ENCODE data around the gene ZFYVE16. TPM values are rescaled to one million over a fixed set of nuclear protein-coding genes. Genes with fewer than 3 reads are reported as not detected.

Gene ZFYVE16
- total and polyA plus RNA-seq, 4 donors, result 6.0 to 26.3 (median 11.6) TPM

DNA sequence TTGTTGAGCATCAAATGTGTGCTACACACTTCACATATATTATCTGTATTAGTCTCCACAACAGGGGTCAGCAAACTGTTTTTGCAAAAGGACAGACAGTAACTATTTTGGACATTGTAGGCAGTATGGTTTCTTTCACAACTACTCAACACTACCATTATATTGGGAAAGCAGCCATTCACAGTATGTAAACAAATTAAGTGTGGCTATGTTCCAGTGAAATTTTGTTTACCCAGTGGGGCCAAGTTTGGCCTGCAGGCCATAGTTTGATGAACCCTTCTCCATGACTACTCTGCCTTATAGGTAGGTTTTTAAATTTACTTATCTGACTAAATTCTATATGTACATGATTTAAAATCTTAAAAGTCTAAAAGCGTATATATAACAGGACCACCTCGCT, 67.1 kb downstream of the ZFYVE16 start:
- Histone ChIP-seq H3K36me3 (ENCODE audit: control insufficient read depth in 4 of 4, insufficient read depth in 3 of 4, low read depth in 1 of 4, low read length in 3 of 4) (peaks cover 5 to 21% (median 10%) of the 10 kb centered on the region in 4 donors), H3K4me1 (ENCODE audit: control insufficient read depth in 4 of 4, insufficient read depth in 4 of 4, low read length in 3 of 4) (peaks cover 0 to 9% (median 5%) of the 10 kb centered on the region in 4 donors), H3K27ac (ENCODE audit: low read depth in 1 of 2, low read length in 2 of 2) (no peak overlapping the region), H3K27me3 (ENCODE audit: control insufficient read depth in 4 of 4, insufficient read depth in 4 of 4, low read length in 3 of 4) (no peaks in the 10 kb centered on the region), H3K4me3 (ENCODE audit: low read depth in 1 of 3, low read length in 3 of 3) (no peak overlapping the region), H3K9ac (ENCODE audit: low read depth in 1 of 2, low read length in 2 of 2) (no peak overlapping the region), H3K9me3 (ENCODE audit: control insufficient read depth in 4 of 4, low read length in 3 of 4) (peaks cover 0 to 4% (median 0%) of the 10 kb centered on the region in 4 donors)
- no peak for DNase-seq (ENCODE audit: low spot score)
- no peak for TF ChIP-seq HNF4G (IDR thresholded peaks at IDR 0.05)
- peak in 1 of 2 donors; percentile 33 for TF ChIP-seq JUND (IDR thresholded peaks at IDR 0.05)
- TF ChIP-seq, protein P1, sequence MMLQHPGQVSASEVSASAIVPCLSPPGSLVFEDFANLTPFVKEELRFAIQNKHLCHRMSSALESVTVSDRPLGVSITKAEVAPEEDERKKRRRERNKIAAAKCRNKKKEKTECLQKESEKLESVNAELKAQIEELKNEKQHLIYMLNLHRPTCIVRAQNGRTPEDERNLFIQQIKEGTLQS (IDR thresholded peaks at IDR 0.05), result no peak
- TF ChIP-seq FOXA2 (IDR thresholded peaks at IDR 0.05), result peak; percentile 83
- TF ChIP-seq, protein P2, sequence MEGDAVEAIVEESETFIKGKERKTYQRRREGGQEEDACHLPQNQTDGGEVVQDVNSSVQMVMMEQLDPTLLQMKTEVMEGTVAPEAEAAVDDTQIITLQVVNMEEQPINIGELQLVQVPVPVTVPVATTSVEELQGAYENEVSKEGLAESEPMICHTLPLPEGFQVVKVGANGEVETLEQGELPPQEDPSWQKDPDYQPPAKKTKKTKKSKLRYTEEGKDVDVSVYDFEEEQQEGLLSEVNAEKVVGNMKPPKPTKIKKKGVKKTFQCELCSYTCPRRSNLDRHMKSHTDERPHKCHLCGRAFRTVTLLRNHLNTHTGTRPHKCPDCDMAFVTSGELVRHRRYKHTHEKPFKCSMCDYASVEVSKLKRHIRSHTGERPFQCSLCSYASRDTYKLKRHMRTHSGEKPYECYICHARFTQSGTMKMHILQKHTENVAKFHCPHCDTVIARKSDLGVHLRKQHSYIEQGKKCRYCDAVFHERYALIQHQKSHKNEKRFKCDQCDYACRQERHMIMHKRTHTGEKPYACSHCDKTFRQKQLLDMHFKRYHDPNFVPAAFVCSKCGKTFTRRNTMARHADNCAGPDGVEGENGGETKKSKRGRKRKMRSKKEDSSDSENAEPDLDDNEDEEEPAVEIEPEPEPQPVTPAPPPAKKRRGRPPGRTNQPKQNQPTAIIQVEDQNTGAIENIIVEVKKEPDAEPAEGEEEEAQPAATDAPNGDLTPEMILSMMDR (IDR thresholded peaks at IDR 0.05; ENCODE audit: low read depth, low read length, missing input control), result no peak
- TF ChIP-seq, protein P3, sequence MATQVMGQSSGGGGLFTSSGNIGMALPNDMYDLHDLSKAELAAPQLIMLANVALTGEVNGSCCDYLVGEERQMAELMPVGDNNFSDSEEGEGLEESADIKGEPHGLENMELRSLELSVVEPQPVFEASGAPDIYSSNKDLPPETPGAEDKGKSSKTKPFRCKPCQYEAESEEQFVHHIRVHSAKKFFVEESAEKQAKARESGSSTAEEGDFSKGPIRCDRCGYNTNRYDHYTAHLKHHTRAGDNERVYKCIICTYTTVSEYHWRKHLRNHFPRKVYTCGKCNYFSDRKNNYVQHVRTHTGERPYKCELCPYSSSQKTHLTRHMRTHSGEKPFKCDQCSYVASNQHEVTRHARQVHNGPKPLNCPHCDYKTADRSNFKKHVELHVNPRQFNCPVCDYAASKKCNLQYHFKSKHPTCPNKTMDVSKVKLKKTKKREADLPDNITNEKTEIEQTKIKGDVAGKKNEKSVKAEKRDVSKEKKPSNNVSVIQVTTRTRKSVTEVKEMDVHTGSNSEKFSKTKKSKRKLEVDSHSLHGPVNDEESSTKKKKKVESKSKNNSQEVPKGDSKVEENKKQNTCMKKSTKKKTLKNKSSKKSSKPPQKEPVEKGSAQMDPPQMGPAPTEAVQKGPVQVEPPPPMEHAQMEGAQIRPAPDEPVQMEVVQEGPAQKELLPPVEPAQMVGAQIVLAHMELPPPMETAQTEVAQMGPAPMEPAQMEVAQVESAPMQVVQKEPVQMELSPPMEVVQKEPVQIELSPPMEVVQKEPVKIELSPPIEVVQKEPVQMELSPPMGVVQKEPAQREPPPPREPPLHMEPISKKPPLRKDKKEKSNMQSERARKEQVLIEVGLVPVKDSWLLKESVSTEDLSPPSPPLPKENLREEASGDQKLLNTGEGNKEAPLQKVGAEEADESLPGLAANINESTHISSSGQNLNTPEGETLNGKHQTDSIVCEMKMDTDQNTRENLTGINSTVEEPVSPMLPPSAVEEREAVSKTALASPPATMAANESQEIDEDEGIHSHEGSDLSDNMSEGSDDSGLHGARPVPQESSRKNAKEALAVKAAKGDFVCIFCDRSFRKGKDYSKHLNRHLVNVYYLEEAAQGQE (IDR thresholded peaks at IDR 0.05), result peak; percentile 25
- peak; percentile 73 for TF ChIP-seq YY1 (IDR thresholded peaks at IDR 0.05)
- no peak for TF ChIP-seq GABPA (IDR thresholded peaks at IDR 0.05 in 1 of 2, conservative IDR thresholded peaks at IDR 0.05 in 1 of 2)
- TF ChIP-seq EGR1 (IDR thresholded peaks at IDR 0.05; ENCODE audit: low read depth in 2 of 2), result no peak
- peak; percentile 79 to 80 for TF ChIP-seq HNF4A (conservative IDR thresholded peaks at IDR 0.05)
- TF ChIP-seq SP1 (IDR thresholded peaks at IDR 0.05), result peak; percentile 45
- TF ChIP-seq TAF1 (conservative IDR thresholded peaks at IDR 0.05), result no peak
- no peak for TF ChIP-seq NR2F2 (IDR thresholded peaks at IDR 0.05)
- TF ChIP-seq RXRA (IDR thresholded peaks at IDR 0.05), result peak; percentile 70 to 71
- TF ChIP-seq, protein P4, sequence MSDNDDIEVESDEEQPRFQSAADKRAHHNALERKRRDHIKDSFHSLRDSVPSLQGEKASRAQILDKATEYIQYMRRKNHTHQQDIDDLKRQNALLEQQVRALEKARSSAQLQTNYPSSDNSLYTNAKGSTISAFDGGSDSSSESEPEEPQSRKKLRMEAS (IDR thresholded peaks at IDR 0.05), result no peak
- peak; percentile 65 for TF ChIP-seq FOXA1 (IDR thresholded peaks at IDR 0.05)
- TF ChIP-seq, protein P5, sequence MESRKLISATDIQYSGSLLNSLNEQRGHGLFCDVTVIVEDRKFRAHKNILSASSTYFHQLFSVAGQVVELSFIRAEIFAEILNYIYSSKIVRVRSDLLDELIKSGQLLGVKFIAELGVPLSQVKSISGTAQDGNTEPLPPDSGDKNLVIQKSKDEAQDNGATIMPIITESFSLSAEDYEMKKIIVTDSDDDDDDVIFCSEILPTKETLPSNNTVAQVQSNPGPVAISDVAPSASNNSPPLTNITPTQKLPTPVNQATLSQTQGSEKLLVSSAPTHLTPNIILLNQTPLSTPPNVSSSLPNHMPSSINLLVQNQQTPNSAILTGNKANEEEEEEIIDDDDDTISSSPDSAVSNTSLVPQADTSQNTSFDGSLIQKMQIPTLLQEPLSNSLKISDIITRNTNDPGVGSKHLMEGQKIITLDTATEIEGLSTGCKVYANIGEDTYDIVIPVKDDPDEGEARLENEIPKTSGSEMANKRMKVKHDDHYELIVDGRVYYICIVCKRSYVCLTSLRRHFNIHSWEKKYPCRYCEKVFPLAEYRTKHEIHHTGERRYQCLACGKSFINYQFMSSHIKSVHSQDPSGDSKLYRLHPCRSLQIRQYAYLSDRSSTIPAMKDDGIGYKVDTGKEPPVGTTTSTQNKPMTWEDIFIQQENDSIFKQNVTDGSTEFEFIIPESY (IDR thresholded peaks at IDR 0.05), result peak; percentile 58
- peak in 1 of 2 donors; percentile 14 for TF ChIP-seq RAD21 (IDR thresholded peaks at IDR 0.05)
- 95% methylated on average over 2 of the region's 2 CpGs for WGBS

Measured in liver (tissue), 9 donors.